GM19193 (cell line): ENCODE results near the gene ADNP2.

Experiments
- POLR2A ChIP-seq: IDR thresholded peaks from 4 replicates; pipeline ENCODE4 v1.6.1; 2011; ENCODE audit not compliant: insufficient read depth, insufficient read length; ENCODE audit errors: extremely low read depth

Gene ADNP2

DNA sequence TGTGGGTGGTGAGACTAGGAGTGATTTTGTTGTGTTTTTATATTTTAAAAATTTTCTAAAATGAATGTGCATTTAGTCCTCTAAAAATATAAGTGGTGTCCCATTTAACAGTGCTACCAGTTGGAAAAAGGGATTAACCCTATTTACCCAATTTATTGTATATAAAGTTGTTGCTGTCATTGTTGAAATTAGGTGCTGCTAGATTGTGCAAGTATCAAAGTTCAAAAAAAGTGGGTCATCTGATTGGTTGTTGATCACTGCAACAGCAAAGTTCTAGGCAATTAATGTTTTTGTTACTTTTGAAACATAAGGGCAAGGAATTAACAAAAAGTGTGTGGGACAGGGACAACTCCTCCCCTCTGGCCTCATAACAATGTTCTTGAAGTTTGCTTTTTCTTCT is 40.6 kb downstream of the ADNP2 start:
- TF ChIP-seq POLR2A, result no peak

DNA sequence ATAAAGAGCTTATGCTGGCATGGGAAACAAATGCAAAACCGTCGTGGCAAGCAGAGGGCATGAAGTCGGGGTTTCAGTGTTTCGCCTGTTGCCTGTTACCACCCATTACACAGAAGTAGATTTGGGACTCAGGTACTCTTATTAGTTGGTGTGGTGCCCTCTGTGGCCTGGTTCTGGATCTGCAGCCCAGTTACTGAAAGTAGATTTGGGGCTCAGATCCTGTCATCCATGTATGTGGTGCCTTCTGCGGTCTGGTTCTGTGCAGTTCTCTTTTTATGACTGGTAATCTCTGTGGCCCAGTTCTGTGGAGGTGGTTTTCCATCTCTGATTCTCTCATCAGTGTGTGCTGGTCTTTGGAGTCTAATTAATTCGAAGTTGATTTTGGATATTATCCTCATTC is 45.2 kb downstream of the ADNP2 start:
- no peak for TF ChIP-seq POLR2A

DNA sequence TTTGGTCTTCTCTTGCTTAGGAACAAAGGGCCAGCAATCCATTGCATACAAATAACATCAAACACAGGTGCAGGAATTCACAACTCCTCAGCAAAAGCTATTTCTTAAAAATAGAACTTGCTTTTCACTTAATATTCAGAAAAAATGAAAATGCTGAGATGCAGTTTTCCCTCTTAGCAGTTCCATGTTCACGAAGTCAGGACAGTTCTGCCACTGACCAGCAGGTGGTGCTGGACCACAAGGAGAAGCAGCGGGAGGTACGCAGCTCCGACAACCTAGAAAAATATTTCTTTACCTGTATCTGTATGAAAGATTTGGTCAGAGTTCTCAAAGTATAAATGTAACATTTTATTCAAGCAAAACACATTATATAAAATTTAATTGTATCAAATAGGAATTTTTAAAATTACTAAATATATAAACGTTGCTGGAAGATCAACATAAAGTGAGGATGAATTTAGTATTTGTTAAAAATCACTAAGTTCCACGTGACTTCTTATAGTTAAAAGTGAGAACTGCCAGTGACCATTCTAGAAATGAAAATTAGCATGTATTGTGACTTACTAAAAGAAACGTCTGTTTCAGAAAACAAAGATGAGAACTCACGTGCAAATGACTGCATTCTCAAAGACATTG is 48.8 kb downstream of the ADNP2 start:
- TF ChIP-seq POLR2A, result no peak

DNA sequence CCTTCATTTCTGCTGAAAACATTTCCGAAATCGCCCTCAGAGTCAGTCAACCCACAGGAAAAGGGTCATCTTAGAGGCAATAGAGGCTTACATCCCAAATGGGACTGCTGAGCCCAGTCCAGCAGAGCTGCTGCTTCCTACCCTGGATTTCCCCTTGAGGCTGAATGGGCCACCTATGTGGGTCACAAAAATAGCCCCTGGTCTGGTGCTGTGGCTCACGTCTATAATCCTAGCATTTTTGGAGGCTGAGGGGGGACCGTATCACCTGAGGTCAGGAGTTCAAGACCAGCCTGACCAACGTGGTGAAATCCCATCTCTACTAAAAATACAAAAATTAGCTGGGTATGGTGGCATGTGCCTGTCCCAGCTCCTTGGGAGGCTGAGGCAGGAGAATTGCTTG is 49.3 kb downstream of the ADNP2 start:
- no peak for TF ChIP-seq POLR2A

DNA sequence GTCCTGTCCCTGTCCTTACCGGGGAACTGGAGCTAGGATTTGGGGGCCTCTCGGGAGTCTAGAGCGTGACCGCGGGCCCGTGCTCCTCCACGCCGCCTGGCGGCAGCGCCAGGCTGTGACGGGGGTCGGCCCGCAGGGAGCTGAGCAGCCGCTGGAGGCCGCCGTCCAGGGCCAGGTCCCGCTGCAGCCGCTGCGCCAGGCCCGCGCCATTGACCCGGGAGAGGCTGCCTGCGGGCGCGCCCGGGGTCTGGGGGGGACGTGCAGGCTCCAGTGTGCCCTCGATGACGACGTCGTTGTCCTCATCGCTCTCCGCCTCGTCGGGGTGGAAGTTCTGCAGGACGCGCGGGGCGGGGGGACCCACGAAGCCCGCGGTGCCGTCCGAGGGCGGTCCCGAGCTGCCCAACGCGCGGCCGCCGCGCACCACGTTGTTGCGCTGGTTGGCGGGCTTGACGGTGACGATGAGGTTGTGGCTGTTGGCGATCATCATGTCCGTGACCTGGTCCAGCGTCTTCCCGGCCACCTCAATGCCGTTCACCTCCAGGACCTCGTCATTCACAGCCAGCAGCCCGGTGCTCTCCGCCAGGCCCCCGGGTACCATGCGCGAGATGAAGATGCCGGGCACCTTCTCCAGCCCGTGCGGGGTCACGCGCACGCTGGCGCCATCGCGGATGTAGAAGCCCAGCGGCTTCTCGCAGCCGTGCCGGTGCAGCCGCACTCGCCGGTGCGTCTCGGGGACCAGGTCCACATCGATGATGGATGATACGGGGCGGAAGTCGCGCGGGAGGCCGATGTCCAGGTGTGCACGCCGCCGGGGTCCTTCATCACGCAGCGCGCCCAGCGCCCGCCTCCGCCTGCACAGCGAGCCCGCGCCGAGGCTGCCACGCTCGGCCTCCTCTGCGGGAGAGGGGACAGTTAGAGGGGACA is 50.9 kb downstream of the ADNP2 start:
- no peak for TF ChIP-seq POLR2A

DNA sequence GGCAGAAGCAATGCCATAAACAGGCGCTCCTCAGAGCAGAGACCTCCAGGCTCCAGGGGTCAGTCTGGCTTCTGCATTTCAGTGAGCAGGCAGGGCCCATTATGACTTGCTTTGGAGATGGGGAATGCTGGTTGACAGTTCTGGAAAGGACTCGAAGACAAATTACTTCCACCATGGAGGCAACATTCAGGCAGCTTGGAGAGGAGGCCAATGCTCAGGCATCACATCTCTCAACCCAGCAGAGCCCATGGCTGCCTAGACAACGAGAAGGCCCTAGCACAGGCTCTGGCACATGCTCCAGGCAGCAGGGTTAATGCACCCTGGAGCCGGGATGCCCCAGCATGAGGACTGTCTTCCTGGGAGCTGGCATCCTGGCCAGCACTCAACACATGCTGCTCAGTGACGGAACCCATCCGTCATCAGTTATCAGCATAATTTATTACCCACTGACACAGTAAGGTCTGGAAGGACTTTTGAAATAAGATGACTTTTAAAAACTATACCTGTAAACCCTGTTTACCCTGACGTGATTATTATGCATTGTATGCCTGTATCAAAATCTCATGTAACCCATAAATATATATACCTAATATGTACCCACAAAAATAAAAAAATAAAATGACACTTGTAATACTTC is 52.8 kb downstream of the ADNP2 start:
- no peak for TF ChIP-seq POLR2A

DNA sequence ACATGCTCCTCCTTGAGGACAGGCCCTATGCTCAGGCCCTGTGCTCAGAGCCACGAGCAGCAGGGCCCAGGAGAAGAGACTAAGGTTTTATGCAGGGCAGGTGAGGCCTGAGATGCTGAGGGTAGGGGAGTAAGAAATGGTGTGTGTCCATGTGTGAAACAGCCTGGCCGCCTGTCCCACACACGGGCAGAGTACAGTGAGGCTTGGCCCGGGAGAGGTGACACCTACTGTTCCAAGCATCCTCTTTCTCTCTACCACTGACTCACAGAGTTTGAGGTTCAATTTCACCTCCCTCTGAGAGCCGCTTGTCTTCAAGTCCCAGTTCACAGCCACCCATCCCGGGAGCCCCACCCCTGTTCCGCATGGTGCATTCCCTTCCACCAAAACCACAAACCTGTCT is 54.1 kb downstream of the ADNP2 start:
- TF ChIP-seq POLR2A, result no peak

DNA sequence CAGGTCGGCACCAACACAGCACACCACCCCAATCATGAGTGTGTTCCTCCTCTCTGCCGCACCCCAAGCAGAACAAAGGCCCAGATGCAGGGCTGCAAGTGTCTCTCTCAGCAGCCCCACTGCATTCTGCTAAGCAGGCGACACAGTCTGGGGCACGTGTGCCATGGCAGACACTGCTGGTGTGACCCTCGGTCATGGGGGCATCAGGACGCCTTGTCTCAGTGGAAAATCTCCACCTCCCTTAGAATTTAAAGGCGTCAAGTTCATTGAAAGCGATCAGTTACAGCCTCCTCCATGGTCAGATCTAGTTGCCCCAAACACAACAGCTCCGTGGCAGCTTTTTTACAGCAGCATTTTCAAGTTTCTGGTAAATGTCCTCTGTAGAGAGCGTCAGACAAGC is 57.2 kb downstream of the ADNP2 start:
- no peak for TF ChIP-seq POLR2A

DNA sequence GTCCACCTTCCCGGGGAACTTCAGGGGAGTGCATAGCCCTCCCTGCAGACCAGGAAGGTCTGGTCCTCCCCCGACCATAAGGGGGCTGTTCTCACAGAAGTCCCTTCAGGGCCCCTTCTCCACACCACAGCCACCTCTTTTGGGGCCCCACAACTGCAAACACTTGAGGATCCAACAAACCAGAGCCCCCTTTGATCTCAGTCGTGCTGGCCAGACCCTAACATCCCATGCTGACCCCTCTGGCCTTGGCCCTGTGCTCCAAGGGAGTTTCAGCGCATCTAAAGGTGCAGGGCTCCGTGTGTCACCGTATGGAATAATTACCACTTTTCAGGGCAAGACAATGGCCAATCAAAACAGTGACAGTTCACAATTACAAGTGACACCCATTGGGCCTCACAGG is 57.7 kb downstream of the ADNP2 start:
- TF ChIP-seq POLR2A, result no peak

DNA sequence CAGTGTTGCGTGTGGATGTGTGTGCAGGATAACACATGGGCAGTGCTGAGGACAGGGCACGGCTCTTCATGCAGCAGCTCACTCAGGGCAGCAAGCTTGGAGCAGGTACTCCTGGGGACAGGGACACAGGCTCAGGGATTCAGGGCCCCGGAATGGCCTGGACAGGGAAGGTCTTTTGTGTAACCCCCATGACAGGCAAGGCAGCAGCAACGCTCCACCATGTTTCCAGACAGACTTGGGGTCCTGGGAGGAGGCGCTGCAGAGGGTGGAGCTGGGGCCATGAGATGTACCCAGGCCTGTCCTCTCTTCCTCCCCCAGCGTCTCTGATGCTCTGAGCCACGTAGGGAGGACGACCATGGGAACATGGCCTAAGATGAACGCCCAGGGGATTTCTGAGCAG is 58.3 kb downstream of the ADNP2 start:
- no peak for TF ChIP-seq POLR2A

DNA sequence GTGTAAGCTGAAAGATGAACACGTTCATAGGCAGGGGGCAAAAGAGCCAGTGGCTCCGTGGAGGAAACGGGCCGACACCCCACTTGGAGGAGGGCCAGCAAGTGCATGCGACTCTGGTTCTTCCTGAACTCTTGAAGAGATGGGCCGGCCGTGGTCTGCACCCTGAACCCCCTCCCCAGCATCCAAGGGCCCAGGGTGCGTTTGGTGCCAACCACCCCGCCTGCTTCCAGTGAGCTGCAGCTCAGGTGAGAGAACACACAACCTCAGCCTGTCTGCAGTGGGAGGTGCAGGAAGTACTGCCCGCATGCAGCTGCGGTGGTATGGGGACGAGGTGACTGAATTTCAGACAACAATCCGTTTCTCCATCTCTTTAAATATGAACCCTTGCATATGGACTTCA is 58.9 kb downstream of the ADNP2 start:
- no peak for TF ChIP-seq POLR2A

DNA sequence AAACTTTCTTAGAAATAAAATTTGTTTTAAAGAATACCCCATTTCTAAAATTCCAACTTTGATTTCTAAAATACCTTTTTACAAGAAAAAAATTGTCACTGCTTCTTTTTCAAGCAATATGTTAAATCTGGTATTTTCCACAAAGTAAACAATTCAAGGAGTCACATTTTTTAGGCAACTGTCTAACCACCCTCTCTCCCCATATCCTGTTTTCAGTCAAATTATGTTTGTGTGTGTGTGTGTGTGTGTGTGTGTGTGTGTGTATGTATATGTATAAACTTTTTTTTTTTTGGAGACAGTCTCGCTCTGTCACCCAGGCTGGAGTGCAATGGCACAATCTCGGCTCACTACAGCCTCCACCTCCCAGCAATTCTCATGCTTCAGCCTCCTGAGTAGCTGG is 59.3 kb downstream of the ADNP2 start:
- TF ChIP-seq POLR2A, result no peak

DNA sequence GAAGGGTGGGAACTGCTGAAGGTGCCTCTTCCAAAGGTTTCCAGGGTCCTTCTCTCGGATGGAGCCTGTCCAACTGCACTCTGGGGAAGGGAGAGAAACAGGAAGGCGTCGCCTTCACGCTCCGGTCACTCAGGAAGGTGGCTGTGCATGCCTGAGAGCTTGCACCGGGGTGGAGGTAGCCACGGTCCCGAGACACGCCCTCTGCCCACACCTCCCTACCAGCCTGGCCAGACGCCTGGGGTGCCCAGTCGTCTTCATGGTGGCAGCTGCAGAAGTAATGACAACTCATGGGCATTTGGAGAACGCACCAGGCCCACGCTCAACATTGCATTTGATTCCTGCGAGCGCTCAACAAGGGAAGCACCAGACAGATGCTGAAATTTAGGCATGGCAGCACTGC is 59.9 kb downstream of the ADNP2 start:
- TF ChIP-seq POLR2A, result no peak

DNA sequence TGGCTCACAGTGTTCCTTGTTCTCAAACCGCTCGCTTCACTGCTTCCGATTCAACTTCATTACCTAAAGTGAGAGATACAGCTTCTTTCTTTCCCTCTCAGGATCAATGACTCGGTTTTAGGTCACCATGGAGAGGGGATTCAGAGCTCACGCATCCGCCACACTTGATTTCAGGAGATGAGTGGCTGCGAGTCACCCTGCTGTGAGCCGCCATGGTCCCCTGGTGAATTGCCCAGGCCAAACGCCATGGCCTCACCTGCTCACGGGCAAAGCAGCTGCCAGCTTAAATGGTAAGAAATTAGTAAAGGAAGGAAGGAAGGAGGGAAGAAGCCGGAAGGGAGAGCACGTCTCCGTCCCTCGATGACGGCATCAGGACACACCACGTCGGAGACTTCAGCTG is 60.5 kb downstream of the ADNP2 start:
- no peak for TF ChIP-seq POLR2A

DNA sequence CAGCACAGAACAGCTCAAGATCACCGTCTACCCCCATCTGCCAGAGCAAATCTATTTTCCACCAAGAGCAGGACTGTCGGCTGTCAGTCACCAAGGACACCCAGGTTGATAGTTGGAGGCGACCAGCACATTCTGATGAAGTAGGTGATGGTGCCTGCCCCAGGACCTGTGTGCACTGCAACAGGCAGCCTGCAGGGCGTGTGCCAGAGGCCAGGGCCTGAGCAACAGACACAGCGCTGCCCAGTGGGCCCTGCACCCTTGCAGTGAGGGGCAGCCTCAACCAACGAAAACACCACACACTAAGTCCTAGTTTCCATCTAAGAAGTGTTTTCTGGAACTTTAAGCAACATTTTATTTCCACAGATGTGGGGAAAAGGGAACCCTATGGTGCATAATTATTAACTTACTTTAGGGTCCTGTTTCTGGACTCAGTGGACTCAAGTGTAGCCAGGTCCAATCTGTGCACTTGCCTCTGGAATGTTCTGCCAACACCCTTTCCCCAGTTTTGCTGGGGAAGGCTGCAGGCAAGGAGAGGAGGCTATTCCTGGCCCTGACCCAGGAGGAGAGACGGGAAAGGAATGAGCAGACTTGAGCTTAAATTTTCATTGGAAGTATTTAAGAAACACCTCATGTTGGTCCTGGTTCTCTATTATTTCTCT is 61.5 kb downstream of the ADNP2 start:
- TF ChIP-seq POLR2A, result no peak

DNA sequence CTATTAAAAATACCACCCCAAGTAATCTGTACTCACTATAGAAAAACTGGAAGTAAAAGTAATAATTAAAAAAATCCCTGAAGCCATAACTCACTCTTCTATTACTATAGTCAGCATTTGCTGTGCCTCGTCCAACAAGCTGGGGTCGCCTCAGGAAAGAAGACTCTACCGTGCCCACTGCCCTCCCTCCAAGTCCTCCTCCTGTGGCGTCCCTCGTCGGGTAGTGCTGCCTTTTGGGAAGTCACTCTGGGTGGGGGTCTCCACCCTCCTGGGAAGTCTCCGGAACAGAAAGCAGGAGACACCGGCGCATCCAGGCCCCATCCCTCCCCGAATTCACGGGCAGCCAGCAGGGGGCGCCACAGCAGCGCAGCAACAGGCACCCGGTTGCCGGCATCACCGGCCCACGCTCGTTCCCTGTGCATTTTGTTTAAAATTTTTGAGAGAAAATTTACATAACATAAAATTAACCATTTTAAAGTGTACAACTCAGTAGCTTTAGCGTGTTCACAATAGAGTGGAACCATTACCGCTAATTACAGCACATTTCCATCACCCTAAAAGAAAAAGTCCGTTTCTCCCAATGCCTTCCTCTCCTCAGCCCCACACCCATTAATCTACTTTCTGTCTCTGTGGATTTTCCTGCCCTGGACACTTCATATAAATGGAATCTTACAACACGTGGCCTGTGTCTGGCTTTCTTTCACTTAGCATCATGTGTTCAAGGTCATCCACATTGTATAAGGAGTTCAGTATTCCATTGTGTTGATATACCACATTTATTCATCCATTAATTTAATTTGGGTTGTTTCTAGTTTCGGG is 62.2 kb downstream of the ADNP2 start:
- no peak for TF ChIP-seq POLR2A
